Stimulated activated naive CD8-positive, alpha-beta T cell treated with anti-CD3 and anti-CD28 coated beads, Interleukin-15, Interleukin-2, amounts not matched to agents 100 ng/mL and 50 ng/mL, for 24 hours (primary cell): Measurements from ENCODE around the gene GDF7.

Experiments used
- H3K27ac Mint-ChIP-seq: one replicate; pipeline ENCODE4 v1.8.0; 2021; ENCODE audit warnings: mild to moderate bottlenecking, mixed read lengths
- H3K27me3 Mint-ChIP-seq: one replicate; pipeline ENCODE4 v1.8.0; 2021; ENCODE audit warnings: mixed read lengths
- H3K36me3 Mint-ChIP-seq: one replicate; pipeline ENCODE4 v1.8.0; 2021; ENCODE audit warnings: low read depth, mixed read lengths
- H3K4me1 Mint-ChIP-seq: one replicate; pipeline ENCODE4 v1.8.0; 2021; ENCODE audit warnings: low read depth, mixed read lengths
- H3K4me3 Mint-ChIP-seq: one replicate; pipeline ENCODE4 v1.8.0; 2021; ENCODE audit warnings: mild to moderate bottlenecking, mixed read lengths
- H3K9me3 Mint-ChIP-seq: one replicate; pipeline ENCODE4 v1.8.0; 2021; ENCODE audit warnings: mixed read lengths

GDF7 gene

GRCh38 chr2:20678086-20678395, 11.1 kb downstream of the GDF7 start:
- Mint-ChIP-seq H3K36me3 (peaks cover 13% of the 10 kb centered on the region), H3K4me1 (peaks cover 6% of the 10 kb centered on the region), H3K4me3 (no peak overlapping the region), H3K9me3 (no peaks in the 10 kb centered on the region), H3K27me3 (peaks cover 4% of the 10 kb centered on the region), H3K27ac (no peak overlapping the region)

DNA sequence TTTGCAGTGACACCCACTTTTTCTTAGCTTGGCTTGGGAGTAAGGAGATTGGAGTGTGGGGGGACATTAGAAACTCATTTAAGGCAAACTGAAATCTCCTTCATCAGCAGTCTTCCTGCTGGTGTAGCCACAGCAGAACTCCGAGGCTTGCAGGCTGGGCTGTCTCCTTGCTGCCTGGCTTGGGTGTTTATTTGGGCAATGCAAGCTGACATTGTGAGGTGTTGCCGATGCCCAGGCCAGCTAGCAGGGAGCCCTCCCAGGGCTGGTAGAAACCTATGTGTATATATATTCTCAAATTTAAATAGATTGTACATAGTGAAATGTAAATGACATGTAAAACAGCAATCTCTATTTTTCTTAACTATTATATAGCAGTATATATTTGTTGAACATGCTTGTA, 11.8 kb downstream of the GDF7 start:
- peaks cover 6% of the 10 kb centered on the region for H3K4me1 Mint-ChIP-seq

DNA sequence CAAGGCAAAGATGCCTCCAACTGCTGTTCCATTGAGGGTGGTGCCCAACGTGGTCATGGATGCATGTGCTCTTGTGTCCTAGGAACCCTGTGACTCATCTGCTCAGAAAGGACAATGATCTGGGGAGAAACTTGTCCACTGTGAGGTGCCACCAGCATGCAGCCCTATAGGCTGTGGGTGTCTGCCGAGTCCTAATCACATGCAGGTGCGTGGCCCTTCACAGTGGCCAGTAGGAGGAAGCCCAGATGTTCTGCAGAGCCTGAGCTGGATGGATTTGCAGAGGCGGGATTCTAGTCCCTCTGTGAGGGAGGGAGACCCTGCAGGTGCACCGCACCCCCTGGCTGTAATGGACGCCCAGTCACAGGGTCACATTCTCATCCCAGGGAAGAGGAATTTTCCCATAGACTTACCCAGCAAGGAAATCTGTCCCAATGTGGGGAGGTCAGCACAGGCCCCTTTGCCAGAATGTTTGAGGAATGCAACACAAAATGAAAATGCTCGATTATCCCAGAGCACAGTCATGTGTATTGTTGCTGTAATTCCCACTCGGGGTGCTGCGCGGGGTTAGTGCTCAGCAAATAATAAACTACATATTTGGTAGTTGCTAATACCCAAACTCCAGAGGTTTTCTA, 13.9 kb downstream of the GDF7 start:
- Mint-ChIP-seq H3K9me3 (no peaks in the 10 kb centered on the region), H3K36me3 (peaks cover 32% of the 10 kb centered on the region), H3K4me3 (no peak overlapping the region), H3K27ac (no peak overlapping the region), H3K27me3 (no peaks in the 10 kb centered on the region), H3K4me1 (no peaks in the 10 kb centered on the region)

More for the DNA sequence above, 11.8 kb downstream of the GDF7 start:
- Mint-ChIP-seq H3K9me3 (no peaks in the 10 kb centered on the region), H3K27ac (no peak overlapping the region), H3K36me3 (peaks cover 16% of the 10 kb centered on the region), H3K27me3 (no peaks in the 10 kb centered on the region), H3K4me3 (no peak overlapping the region)

- Mint-ChIP-seq H3K4me3 (no peak overlapping the region), H3K9me3 (no peaks in the 10 kb centered on the region), H3K4me1 (no peaks in the 10 kb centered on the region), H3K27ac (no peak overlapping the region), H3K36me3 (peaks cover 46% of the 10 kb centered on the region), H3K27me3 (no peaks in the 10 kb centered on the region)
Observed at GRCh38 chr2:20682167-20682920, 15.4 kb downstream of the GDF7 start.

GRCh38 chr2:20684581-20685063, 17.7 kb downstream of the GDF7 start:
- Mint-ChIP-seq H3K4me1 (no peaks in the 10 kb centered on the region), H3K27ac (no peak overlapping the region), H3K27me3 (no peaks in the 10 kb centered on the region), H3K36me3 (peaks cover 64% of the 10 kb centered on the region), H3K4me3 (no peak overlapping the region), H3K9me3 (no peaks in the 10 kb centered on the region)

DNA sequence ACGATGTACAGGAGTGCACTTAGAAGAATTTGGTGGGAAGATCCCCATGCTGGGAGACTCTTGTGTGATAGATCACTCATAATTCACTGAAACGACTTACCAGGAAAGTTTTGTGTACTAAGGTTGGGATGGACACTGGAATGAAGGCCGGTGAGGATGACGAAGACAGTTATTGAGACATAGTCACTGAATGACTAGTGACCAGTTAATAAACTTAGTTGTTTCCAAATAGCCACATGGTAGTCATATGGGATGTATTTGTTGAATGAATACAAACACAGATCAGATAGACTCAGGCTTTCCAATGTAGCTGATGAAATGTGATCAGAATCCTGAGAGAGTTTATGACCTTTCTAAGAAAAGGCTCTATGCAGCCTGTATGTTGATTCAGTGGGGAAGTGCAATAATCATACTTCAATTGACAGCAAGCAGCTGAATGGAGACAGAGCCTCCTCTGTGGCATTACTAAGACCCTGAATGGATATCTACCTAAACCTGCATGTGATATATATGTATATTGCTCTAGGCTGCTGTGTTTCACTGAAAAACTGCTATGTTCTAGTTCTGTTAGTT, 20.4 kb downstream of the GDF7 start:
- peaks cover 67% of the 10 kb centered on the region for H3K36me3 Mint-ChIP-seq
- no peaks in the 10 kb centered on the region for H3K27me3 Mint-ChIP-seq
- H3K27ac Mint-ChIP-seq: no peak overlapping the region
- no peak overlapping the region for H3K4me3 Mint-ChIP-seq
- no peaks in the 10 kb centered on the region for H3K9me3 Mint-ChIP-seq
- no peaks in the 10 kb centered on the region for H3K4me1 Mint-ChIP-seq

- Mint-ChIP-seq H3K4me1 (no peaks in the 10 kb centered on the region), H3K36me3 (peaks cover 53% of the 10 kb centered on the region), H3K27me3 (no peaks in the 10 kb centered on the region)
Observed at GRCh38 chr2:20689428-20690264, 22.7 kb downstream of the GDF7 start.

GRCh38 chr2:20691076-20691734, 24.3 kb downstream of the GDF7 start:
- Mint-ChIP-seq H3K36me3 (peaks cover 43% of the 10 kb centered on the region), H3K27ac (no peak overlapping the region)

More at GRCh38 chr2:20689428-20690264, 22.7 kb downstream of the GDF7 start:
- Mint-ChIP-seq H3K9me3 (no peaks in the 10 kb centered on the region), H3K4me3 (no peak overlapping the region), H3K27ac (no peak overlapping the region)

GRCh38 chr2:20692081-20692480, 25.1 kb downstream of the GDF7 start:
- Mint-ChIP-seq H3K4me3 (no peak overlapping the region), H3K27me3 (no peaks in the 10 kb centered on the region), H3K9me3 (no peaks in the 10 kb centered on the region), H3K27ac (no peak overlapping the region), H3K4me1 (no peaks in the 10 kb centered on the region), H3K36me3 (peaks cover 35% of the 10 kb centered on the region)

More at GRCh38 chr2:20691076-20691734, 24.3 kb downstream of the GDF7 start:
- Mint-ChIP-seq H3K9me3 (no peaks in the 10 kb centered on the region), H3K4me1 (no peaks in the 10 kb centered on the region), H3K4me3 (no peak overlapping the region), H3K27me3 (no peaks in the 10 kb centered on the region)

DNA sequence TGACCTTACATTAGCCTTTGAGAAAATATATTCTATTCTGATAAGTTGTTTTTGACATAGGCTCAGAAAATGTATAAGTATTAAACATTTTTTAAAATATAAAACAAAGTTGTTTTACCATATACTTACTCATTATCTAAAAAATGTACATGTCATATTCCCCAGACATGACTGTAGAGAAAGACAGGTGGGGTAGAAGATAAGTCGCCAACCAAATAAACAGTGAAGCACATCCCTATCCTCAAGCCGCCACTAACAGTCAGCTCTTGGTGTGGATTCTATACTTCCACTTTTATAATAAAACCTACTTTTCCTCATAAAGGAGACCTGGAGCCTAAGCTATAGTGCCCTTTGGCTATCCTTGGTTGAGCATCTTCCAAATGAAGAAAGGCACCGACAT, 26.4 kb downstream of the GDF7 start:
- peaks cover 27% of the 10 kb centered on the region for H3K36me3 Mint-ChIP-seq
- no peaks in the 10 kb centered on the region for H3K9me3 Mint-ChIP-seq
- no peak overlapping the region for H3K27ac Mint-ChIP-seq
- no peaks in the 10 kb centered on the region for H3K4me1 Mint-ChIP-seq
- H3K27me3 Mint-ChIP-seq: no peaks in the 10 kb centered on the region
- no peak overlapping the region for H3K4me3 Mint-ChIP-seq

DNA sequence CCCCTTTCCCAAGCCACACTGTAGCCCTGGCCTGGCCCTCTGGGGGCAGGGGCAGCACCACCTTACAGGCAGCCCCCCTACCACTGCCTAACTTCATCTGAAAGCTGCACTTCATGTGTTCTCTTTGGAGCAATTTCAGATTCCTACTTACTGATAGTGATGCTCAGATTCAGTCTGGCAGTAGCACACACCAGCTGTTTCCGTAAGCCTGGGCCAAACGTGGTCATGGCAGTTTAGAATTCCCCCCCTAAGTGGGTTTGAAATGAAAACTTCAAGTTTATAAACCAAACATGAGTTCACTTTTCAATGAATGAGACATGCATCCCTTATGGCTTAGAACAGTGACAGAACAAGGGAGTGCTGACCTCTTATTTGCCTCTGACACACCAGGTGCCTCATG, 29.4 kb downstream of the GDF7 start:
- Mint-ChIP-seq H3K27me3 (no peaks in the 10 kb centered on the region), H3K4me1 (peaks cover 9% of the 10 kb centered on the region), H3K36me3 (peaks cover 11% of the 10 kb centered on the region), H3K9me3 (no peaks in the 10 kb centered on the region), H3K4me3 (no peak overlapping the region), H3K27ac (no peak overlapping the region)

DNA sequence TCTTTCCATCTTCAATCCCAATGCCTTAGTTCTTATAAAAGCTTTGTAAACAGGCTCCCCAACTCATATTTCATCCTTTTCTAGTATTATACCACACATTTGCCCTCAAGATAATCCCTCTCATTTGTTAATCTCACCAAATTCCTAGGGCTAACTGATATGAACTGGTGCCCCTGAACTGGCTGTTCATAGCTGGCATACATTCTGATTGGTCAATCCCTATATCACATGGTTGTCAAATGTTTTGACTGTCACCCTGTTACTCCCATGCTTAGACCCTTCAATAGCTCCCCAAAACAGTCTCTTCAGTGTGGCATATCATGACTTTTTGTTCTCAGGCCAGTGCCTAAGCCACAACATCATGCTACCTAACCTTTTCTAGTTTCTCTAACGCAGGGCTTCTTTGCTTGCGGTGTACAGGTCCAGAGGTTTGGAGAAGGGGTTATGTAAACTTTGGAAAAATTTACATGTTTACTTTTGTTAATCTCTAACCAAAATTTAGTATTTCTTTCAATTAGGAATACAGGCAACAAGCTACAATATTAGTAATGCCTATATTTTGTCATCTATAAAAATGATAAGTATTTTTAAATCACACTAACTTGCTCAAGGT, 30.5 kb downstream of the GDF7 start:
- no peaks in the 10 kb centered on the region for H3K9me3 Mint-ChIP-seq
- peaks cover 9% of the 10 kb centered on the region for H3K4me1 Mint-ChIP-seq
- H3K36me3 Mint-ChIP-seq: peaks cover 13% of the 10 kb centered on the region
- no peak overlapping the region for H3K27ac Mint-ChIP-seq
- no peak overlapping the region for H3K4me3 Mint-ChIP-seq
- H3K27me3 Mint-ChIP-seq: no peaks in the 10 kb centered on the region

DNA sequence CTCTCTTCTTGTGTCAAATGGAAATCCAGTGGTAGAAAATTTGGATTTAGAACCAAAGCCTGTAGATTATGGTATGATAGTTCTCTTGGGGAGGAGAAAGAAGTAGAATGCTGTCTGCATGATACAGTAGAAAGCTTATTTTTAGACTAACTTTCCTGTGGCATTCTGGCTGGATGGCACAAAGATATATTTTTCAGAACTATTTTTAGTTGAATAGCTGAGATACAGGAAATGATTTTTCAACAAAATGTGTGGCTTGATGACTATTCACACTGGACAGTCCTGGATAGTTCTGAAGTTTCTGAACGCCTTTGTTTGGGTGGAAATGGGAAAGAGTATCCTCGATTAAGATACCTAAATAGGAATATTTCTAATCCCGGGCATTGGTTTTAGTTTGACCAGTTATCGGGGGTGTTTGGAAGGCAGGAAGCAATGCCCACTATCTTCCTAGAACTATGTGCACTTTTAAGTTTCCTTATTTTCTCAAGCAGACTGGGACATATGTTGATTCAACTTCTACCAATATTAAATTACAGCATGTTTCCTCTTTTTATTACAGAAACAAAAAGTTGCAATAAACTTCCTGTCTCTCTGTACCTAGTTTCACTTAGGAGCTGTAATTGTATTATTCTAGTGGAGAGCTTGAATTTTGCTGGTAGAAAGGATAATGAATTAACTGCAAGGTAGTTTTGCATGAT, 32.1 kb downstream of the GDF7 start:
- Mint-ChIP-seq H3K4me3 (no peak overlapping the region), H3K27me3 (no peaks in the 10 kb centered on the region), H3K27ac (no peak overlapping the region), H3K4me1 (peaks cover 9% of the 10 kb centered on the region), H3K36me3 (peaks cover 13% of the 10 kb centered on the region), H3K9me3 (no peaks in the 10 kb centered on the region)

GRCh38 chr2:20702563-20702962, 35.6 kb downstream of the GDF7 start:
- Mint-ChIP-seq H3K9me3 (no peaks in the 10 kb centered on the region), H3K27ac (no peak overlapping the region), H3K4me1 (peaks cover 9% of the 10 kb centered on the region), H3K4me3 (no peak overlapping the region), H3K27me3 (no peaks in the 10 kb centered on the region), H3K36me3 (peaks cover 29% of the 10 kb centered on the region)
